Measurements from ENCODE around the gene MAP3K6.

The MAP3K6 gene

GRCh38 chr1:27374362-27375086, 7.8 kb upstream of the MAP3K6 start, which contains the start of gene FCN3:
Gene FCN3, minus strand, starts transcription at chr1:27374824. Its CDS starts 6 bp downstream, at chr1:27374818.
- no peak for DNase-seq (ENCODE audit: low spot score)

DNA sequence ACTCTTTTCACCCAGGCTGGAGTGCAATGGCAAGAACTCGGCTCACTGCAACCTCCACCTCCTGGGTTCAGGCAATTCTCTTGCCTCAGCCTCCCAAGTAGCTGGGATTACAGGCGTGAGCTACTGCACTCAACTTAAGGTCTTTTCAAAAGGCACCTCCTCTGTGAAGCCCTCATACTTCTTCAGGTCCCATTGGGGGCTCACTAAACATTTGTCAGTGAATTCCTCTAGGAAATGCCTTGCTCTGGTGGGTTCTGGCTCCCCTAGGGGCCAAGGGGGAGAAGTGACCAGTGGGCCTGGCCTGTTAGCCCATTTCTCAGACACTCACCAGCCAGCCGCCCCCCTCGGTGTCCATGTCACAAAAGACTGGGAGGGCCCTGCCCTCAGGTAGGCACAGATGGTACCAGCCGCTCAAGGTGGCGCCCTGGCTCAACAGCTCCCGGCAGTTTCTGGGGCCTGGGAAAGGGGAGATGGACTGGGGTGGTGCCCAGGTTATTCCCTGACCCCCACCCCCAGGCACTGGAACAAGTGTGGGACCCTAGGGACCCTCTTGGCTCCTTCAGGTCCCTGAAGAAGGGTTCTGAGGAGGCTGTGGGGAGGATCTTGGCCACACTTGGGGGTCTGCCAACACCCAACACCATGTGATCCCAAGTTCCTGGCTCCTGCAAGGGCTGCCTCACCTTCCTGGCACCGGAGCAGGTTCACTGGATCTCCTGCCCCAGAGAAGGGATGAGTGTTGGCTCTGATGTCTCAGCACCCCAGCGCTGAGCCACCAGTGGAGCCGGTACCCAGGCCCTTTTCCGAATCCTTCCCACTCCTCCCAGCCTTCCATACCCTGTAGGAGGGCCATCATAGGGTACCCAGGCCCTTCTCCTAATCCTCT, 6.3 kb upstream of the MAP3K6 start:
- no peak for DNase-seq (ENCODE audit: low spot score)

DNA sequence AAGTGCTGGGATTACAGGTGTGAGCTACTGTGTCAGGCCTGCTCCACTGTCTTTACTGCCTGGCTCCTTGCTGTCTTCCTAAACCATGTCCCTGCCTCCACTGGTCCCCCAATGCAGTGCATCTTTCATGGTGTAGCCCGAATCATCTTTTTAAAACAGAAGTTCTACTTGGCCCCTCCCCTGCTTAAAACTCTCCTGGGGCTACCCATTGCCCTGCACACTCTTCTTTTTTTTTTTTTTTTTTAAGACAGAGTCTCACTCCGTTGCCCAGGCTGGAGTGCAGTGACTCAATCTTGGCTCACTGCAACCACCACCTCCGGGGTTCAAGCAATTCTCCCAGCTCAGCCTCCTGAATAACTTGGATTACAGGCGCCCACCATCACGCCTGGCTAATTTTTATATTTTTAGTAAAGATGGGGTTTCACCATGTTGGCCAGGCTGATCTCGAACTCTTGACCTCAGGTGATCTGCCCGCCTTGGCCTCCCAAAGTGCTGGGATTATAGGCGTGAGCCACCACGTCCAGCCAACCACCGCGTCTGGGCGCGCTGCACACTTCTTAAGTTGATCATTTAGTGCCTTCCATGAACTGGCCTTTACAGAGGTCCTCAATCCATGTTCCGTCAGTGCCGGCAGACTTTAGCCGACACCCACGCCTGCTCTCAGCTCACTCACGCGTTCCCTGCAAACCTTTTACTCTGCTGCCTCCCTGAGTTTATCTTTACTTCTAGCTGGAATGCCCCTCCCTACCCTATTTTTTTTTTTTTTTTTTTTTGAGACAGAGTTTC, 5.5 kb upstream of the MAP3K6 start:
- no peak for DNase-seq (ENCODE audit: low spot score)

DNA sequence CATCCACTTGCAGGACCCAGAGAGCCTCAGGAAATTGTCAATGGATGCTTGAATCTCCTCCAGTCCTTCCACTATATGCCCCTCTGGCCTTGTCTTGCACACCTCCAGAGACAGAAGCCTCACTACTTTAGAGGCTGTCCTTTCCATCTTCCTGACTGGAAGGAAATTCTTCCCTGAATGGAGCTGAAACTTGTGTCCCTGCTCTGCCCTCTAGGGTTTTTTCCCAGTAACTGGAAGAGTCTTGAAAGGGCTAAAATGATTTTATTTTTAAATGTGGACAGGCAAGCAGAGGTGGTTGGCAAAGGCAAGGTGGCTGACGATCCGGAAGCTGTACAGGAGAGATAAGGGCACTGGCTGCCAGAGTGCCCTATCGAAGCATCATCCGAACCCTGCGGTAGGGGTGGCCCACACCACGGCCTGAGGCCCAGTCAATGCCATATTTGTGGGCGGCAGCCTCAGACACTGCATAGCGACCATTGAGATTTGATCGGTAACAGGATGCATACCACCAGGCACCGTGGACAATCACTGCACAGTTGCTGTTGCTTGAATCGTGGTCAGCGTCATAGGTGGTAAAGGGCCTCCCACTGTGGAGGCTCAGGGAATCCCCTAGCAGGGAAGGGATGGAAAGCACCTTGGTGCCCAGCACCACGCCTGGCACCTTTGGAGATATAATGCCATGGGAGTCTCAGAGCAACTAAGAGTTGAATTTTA, 2.3 kb upstream of the MAP3K6 start:
- no peak for DNase-seq (ENCODE audit: low spot score)

DNA sequence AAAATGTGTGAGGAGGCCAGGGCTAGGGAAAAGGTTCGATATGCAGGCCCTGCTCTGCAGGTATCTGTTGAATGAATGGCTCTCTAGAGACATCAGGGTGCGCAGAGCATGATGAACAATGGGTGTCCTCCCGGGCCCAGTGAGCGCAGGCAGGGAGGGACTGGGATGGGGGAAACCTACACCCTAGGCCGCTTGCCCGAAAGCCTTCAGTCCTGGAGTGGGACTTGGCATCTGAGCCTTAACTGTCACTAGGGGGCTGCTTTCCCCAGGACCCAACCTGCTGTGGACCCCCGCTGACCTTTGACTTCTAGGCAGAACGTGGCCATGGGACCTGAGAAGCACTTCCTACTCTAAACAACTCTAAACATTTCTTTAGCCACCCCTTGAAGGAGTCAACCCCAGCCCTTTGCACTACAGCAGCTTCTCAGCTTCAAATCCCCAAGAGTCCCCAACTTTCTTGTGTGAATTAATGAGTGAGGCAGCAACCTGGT, 444 bp upstream of the MAP3K6 start:
- DNase-seq (ENCODE audit: low spot score), result no peak

GRCh38 chr1:27366113-27366410, 699 bp downstream of the MAP3K6 start:
- peak; percentile 88 for DNase-seq (ENCODE audit: low spot score)

GRCh38 chr1:27365372-27366112, 1.2 kb downstream of the MAP3K6 start:
- peak; percentile 95 for DNase-seq (ENCODE audit: low spot score)

DNA sequence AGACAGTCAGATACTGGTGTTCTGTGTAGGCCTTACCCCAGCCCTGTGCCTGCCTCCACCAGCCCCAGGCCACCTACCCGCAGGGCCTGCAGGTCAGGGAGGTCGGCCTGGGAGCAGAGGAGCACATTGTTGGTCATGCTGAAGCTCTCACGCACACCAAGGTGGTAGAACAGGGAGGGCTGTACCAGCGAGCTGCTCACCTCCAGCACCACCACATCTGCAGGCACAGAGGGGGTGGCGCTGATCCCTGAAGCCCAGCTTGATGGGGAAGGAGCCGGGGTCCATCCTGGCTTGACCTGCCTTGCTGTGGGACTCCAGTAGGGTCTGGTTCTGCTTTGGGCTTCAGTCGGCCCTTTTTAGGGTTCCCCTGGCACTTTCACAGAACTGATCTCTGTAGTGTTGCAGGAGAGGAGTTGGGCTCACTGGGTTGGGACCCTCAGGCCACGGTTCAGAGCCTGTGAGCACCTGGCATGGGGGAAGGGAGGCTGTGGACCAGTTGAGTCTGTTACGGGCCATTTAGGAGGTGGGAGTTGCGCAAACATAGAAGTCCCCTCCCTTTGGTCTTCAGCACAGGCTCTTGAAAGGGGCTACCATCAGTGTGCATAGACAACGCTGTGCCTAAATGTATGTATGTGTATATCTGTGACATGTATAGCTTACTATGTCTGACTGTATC, 1.9 kb downstream of the MAP3K6 start:
- no peak for DNase-seq (ENCODE audit: low spot score)

GRCh38 chr1:27363766-27364695, 2.7 kb downstream of the MAP3K6 start:
- no peak for DNase-seq (ENCODE audit: low spot score)

DNA sequence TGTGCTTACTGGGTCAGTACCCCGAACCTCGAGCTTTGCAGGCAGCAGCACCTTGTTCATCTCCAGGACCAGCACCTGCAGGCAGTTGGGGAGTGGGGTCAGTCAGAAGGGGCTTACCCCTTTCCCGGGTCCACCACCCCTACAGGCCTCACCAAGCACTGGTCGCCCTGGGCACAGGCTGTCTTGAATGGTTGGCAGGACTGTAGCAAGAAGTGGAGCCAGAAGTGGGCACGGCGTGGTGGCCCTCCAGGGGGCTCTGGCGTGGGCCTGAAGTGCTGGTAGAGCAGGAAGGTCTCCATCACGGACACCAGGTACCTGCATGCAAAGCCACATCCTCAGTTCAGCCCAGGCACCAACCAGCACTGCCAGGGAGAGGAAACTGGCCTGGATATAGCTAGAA, 5.2 kb downstream of the MAP3K6 start:
- DNase-seq (ENCODE audit: low spot score), result no peak

DNA sequence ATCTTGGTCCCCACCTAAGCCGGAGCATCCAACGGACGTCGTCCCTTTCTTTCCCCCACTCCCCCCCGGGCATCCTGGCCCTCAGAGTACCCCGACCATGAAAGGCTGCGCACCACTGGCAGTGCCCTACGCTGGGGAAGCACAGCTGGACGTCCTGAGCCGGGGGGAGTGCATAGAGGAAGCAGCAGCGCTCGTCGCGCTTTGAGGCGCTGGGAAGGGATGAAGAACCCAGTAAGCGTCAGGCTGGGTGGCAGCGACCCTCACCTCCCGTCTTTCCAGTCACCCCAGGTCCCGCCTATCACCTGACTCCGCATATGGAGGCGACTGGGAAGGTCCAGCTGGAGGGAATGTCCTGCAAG, 5.7 kb downstream of the MAP3K6 start:
- no peak for DNase-seq (ENCODE audit: low spot score)

DNA sequence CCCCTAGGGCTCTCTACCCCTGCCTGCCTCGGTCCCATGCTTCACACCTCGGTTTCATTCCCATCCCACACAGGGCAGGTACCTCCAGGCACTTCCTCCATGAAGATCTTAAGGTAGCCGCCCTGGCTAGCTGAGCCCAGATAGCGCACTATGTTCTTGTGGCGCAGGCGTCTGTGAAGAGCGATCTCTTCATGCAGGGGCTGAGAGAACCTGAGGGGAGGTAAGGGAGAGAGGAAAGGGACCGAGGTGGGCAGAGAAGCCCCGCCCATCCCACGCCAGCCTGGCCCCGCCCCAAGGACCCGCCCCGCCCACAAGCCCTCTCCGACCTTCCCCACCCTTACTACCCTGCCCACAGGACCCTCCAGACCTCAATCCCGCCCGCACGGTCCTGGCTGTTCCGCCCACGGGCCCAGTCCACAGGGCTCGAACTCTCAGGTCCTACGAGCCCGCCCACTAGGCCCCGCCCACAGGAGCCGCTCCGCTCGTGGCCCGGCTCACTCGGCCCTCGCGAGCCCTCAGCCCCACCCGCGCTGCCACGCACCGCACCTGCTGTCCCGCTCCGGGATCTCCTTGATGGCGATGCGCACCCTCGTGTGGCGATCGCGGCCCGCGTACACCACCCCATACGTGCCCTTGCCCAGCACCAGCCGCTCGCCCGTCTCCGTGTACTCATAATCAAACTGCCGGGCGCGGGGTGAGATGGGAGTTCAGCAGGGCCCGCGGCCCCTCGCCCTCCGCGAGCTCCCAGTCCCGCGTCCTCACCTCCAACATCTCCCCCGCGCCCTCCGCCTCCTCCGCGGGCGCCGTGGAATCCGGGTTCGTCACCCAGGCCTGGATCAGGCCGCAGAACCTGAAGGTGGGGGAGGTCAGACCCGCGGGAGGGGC, 6.4 kb downstream of the MAP3K6 start:
- DNase-seq (ENCODE audit: low spot score), result no peak

DNA sequence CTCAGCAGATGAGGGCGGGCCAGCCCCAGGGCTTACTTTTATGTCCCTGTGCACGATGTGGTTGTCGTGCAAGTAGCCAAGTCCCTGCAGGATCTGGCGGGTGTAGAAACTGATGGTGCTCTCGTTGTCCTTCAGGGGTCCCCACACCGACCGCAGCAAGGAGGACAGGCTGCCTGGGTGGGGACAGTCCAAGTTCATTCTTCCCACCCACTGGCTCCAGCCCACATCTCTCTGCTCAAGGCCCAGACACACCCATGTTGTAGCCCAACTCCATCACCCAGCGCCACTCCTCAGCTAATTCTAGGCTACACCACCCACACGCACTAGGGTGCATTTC, 7.0 kb downstream of the MAP3K6 start:
- no peak for DNase-seq (ENCODE audit: low spot score)

DNA sequence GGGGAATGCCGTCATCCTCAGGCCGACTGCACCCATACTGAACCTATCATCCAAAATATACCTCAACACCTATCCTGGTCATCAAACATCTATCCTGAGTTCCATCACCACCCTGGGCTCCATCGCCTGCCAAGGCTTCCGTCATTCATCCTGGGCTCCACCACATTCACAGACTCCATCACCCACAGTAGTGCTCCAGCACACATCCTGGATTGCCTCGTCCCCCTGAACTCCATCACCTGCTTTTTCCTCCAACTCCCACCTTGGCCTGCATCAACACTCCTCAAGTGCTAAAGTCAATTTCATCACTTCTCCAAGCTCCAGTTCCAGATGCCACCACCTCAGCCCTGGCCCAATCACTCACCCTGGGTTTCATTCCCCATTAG, 7.8 kb downstream of the MAP3K6 start:
- no peak for DNase-seq (ENCODE audit: low spot score)

DNA sequence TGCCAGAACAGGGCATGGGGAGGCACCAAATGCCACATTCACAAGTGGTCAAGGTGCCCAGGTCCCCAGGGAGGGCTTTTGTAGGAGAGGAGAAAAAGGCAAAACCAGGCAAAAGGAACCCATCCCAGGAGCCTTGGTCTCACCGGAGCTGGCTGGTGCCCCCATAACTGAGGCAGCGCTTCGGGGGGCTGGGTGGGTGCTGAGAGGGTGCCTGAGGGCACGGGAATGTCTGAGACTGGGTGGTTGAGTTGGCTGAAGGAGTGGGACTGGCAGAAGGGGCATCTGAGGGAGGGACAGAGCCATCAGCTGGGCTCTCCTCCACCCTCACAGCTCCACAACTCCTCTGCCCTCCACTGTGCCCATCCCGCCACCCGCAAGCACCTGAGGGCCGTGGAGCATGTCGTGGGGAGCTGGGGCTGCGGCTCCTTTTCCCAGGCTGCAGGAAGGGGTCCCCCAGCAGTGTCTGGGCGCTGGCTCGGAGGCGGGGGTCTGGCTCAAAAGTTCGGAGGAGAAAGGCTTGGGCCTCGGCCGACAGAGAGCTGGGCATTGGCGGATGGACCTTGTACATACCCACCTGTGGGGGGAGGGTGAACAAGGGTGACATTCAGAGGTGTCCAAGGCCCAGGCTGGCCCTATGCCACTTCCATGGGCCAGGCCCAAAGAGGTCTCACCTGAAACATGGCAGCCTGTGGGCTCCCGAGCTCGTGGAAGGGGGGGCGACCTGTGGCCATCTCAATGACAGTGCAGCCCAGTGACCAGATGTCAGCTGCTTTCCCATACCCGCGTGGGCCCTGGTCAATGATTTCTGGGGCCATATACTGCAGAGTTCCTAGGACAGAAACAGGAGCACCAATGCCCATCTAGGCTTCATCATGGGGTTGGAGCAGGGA, 8.5 kb downstream of the MAP3K6 start:
- DNase-seq (ENCODE audit: low spot score), result no peak

DNA sequence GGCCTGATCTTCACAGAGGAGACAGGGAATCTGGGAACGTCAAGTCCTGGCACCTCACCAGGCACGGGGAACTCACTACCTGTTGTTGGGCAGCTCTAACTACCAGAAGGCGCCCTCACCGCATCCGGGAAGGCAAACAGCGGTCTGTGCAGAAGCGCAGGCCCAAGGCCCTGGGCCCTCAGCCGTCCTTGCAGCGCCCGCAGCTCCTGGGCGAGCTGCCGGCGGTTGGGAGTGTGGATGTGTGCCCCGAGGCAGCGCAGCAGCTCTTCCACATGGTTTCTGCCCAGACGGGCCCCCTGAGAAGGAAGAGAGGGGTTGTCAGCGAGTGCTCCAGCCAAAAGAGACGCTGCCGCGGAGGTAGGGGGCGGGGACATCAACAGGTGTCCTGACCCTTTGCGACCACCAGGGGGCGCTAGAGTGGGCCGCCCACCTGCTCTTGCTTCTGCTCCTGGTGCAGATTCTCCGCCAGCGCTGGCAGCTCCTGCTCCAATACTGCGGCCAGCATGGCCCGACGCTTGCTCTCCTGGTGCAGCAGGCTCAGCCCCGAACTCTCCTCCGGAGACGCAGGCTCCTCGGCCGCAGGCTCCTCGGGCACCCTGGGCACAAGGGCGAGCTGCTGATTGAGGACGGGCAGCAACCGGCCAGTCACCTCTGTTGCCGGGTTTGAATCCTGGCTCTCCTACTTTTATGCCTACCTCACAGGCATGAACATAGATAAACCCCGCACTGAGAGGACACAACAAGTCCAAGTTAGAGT, 9.3 kb downstream of the MAP3K6 start:
- peak; percentile 81 for DNase-seq (ENCODE audit: low spot score)

All from hepatic stellate cell (primary cell).